HG02970 (cell line): ENCODE results near the gene RCAN2.
A peak's percentile ranks its signal among the peaks of the same experiment; 100 is the strongest.
"Not testable (repeated sequence)": the region's sequence is repeated elsewhere in the genome, so short reads cannot be mapped to it uniquely, and the experiment has no call there.

Experiments
- ATAC-seq: cut with Tn5 transposase; IDR thresholded peaks from one replicate; pipeline ENCODE4 v1.9.1; 2021; ENCODE audit warnings: mild to moderate bottlenecking, moderate library complexity, moderate number of reproducible peaks; ENCODE audit not compliant: unreplicated experiment, low FRiP score

The RCAN2 gene

DNA sequence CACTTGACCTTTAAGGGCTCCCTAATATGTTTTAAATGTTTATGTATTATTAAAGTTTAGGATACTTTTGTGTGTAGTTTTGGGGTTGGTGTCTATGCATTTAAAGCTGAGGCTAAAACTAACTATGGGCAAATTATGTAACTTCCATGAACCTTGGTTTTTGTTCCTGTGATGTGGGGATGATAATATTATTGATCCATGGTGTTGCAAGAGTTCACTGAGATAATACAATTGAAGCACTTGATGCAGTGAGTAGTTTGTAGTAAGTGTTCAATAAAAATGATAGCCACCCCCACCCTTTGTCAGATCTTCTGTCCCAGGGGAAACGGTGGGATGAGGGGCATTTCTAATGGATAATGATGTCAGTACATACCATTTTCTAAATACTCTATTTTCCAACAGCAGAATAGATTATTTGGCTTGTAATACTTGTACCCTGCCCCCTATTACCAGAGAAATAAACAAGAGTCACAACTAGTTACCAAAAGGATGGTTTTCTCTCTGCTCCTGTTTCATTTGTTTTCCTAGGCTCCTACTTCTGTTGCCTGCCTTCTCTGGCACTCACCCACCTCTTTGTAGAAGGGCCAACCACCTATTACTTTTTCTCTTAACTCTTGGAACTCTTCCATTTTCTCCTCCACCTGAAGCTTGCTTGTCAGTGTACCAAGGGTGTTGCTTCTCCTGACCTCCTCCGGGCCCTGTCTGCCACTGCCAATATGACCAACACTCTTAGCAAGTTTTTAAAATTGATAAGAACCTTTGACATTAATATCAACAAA, 97.9 kb downstream of the RCAN2 start:
- no peak for ATAC-seq

- ATAC-seq, result no peak
Measured at GRCh38 chr6:46392294-46392693, 99.0 kb downstream of the RCAN2 start.

DNA sequence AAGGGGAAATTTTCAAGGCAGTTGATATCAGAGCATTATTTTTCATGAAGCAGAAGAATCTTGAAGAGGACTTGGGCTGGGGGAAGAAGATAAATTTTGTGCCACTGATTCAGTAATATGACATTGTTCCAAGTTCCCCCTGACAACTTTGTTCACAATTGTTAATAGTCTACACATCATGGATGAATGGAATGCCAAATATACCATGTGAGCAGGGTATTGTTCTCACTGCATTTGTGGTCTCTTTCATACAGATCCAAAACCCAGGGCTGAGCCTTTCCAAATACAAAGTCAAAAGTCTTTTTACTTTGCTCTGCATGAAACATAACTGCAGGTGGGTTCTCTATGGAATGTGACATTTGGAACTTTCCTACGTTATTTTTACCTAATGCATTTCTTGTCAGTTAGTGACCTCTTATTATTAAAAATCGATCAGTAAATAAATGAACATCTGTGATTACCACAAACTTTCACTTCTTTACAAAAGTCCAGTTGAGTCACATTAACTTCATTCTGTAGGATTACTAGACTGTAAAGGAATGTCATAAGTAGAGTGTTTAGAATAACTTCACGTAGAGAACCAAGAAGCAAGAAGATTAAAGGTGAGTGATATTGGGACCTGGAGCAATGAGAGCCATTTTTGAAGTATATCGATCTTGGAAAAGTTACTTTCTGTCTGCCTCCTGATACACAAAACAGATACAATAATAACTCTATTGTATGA, 100.9 kb downstream of the RCAN2 start:
- no peak for ATAC-seq

DNA sequence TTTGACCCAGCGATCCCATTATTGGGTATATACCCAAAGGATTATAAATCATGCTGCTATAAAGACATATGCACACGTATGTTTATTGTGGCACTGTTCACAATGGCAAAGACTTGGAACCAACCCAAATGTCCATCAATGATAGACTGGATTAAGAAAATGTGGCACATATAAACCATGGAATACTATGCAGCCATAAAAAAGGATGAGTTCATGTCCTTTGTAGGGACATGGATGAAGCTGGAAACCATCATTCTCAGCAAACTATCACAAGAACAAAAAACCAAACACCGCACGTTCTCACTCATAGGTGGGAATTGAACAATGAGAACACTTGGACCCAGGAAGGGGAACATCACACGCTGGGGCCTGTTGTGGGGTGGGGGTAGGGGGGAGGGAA, 103.5 kb downstream of the RCAN2 start:
- not testable (repeated sequence) for ATAC-seq

DNA sequence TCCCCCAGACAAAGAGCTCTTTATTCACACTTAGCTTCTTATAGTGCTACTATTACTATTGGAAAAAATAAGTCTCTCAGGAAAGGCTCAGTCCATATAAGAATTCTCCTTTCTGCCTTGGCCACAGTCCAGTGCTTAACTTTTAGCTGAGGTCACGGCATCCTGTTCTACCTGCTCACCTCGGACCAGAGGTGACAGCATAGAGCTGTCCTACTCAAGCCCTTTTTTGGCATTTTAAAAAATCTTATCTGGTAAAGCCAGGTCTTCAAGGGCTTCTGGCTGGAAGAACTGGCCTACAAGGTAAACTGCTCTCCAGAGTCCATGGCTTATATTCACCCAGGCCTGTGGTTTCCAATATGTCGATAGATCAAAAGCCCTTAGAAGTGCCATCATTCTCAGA, 109.7 kb downstream of the RCAN2 start:
- ATAC-seq, result no peak

- no peak for ATAC-seq
Measured at GRCh38 chr6:46381057-46381456, 110.2 kb downstream of the RCAN2 start.

- no peak for ATAC-seq
Measured at GRCh38 chr6:46380152-46380807, 111.0 kb downstream of the RCAN2 start.

- no peak for ATAC-seq
Measured at GRCh38 chr6:46378882-46379416, 112.3 kb downstream of the RCAN2 start.

GRCh38 chr6:46378161-46378881, 112.9 kb downstream of the RCAN2 start:
- ATAC-seq, result no peak

- ATAC-seq, result peak; percentile 2
Measured at GRCh38 chr6:46377209-46377608, 114.0 kb downstream of the RCAN2 start.

GRCh38 chr6:46376562-46377061, 114.6 kb downstream of the RCAN2 start:
- peak; percentile 88 for ATAC-seq

DNA sequence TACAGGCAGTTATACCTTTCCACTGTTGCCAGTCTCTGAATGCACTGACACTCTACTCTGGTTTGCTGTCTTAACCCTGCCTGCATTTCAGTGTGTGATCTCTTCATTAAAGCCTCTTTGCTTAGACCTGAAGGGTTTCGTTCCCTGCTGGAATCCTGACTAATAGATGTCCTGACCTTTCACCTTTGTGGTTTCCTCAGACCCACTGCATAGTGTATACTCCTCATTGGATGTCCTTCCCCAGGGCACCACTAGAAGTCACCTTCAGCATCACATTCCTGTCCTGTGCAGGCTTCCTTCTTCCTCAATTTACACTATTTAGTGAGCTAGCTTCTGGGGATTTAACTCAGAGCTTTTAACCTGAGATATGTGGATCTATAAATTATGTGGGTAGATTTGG, 120.6 kb downstream of the RCAN2 start:
- ATAC-seq, result no peak

DNA sequence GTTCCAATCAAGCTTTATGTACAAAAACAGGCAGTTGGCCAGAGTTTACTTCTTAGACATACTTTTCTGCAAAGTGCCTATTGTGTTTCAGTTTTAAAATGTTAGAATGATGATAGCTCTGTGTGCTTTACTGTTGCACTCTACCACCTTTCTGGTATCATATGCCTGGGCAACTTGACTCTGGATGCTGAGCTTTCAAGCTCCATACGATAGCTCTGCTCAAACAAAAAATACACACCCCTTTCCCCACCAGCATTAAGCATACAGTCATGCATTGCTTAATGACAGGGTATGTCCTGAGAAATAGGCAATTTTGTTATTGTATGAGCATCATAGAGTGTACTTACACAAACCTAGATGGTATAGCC, 123.1 kb downstream of the RCAN2 start:
- no peak for ATAC-seq

- ATAC-seq, result no peak
Measured at GRCh38 chr6:46367354-46368168, 123.7 kb downstream of the RCAN2 start.

DNA sequence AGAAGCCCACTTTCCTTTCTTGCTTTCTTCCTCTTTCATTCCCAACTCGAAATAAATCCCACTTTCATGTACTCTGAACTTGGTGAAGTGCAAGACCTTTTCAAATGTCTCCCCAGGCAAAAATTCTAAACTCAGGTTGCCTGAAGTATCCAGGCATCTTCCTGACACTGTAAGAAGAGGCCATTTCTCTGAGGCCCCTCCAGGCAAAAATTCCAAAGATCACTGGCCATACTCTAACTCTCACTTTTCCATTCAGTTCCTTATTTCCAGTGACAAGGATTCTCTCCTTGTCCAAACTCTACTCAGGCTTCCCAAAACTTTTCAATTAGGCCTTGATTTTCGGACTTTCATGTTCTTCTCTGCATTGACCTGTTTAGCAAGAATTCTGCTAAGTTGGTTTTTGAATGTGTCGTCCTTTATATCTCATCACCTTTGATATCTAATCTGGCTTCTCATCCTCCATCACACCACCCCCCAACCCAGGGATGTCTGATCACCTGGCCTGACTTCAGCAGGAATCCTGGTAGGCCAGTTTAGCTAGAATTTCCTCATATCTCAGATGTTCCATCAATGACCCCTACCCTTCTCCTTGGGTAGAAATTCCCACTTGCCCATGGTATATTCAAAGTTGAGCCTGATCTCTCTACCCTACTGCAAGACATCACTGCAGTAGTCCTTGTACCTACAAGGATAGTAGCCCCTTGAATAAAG, 124.9 kb downstream of the RCAN2 start:
- ATAC-seq, result no peak

DNA sequence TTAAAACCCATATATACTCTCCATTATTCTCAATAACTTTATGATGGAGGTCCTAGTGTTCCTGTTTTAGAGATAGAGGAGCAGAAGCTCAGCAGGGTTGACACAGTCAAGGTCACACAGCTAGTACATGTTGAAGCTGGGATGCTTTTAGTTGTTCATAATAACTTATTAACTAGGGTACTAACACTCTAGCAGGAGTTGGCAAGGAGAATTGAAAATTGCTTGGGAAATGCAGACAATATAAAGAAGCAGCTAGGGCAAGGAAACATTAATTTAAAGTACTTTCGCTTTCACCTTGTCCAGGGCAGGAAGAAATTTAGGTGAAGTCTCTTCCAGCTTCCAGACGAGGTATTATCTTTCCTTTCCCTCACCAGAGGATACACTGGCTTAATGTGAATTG, 133.7 kb downstream of the RCAN2 start:
- ATAC-seq, result no peak

- no peak for ATAC-seq
Measured at GRCh38 chr6:46356543-46356942, 134.7 kb downstream of the RCAN2 start.

- ATAC-seq, result no peak
Measured at GRCh38 chr6:46353528-46353927, 137.7 kb downstream of the RCAN2 start.
